Hematopoietic multipotent progenitor cell (in vitro differentiated cells): ENCODE results near the gene HERC2. TPM values are rescaled to one million over a fixed set of nuclear protein-coding genes. Genes with fewer than 3 reads are reported as not detected.

ENCODE experiments used
- DNase-seq, 3 donors: peaks; one replicate each; pipeline ENCODE4 v3.0.0-alpha.2; 2011 to 2015; ENCODE audit warnings: low read depth in 2 of 3, low spot score in 2 of 3
- total RNA-seq: library from RNA; depleted of rRNA; stranded (reverse); fragments of >200 nt; gene quantifications from one replicate; pipeline ENCODE4 v1.2.3, GENCODE V29; 2012

Gene HERC2
- total RNA-seq, 1 donor = 77.3 TPM

- no peak for DNase-seq
Measured at GRCh38 chr15:28099555-28100140, 222.3 kb downstream of the HERC2 start.

DNA sequence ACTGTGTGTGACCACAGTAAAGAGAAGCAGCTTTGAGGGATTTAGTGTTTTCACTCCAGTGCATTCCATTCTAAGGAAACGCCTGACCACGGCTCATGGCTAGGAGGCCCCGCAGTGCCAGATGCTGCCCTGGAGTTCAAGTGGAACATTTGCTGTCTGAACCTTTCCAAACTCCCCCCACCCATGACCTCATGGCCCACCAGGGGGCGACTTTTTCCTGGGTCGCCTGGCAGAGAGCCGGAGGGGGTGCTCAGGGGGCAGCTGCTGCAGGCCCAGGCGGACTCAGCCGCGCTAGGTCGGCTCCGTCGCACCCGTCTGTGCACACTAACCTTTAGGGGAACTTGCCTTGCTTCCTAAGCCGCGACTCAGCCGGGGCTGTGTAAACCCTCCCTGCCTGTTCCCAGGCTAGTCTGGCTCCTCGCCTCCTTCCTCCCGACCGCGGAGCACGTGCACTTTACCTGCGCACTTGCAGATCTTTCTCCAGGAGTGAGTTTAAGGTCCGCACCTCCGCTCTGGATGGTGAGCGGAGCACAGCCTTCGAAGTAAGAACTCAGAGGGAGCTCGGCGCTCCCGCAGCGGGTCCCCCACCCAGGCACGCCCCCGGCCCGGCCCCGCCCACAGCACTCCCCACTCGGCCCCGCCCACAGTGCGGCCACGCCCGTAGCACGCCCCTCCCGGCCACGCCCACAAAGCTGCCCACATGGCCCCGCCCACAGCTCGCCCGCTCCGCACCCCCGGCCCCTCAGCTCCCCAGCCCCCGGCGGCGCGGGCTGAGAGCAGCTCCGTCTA is 223.0 kb downstream of the HERC2 start, which contains the start of gene OCA2:
Gene OCA2, minus strand, starts transcription at position 550 of the 789 bp plus-strand sequence. CDS start 17,441 bp downstream, outside the sequence.
- DNase-seq = peak in 2 of 3 donors; percentile 67 to 73

GRCh38 chr15:28098360-28098765 is 223.6 kb downstream of the HERC2 start:
- DNase-seq = no peak

DNA sequence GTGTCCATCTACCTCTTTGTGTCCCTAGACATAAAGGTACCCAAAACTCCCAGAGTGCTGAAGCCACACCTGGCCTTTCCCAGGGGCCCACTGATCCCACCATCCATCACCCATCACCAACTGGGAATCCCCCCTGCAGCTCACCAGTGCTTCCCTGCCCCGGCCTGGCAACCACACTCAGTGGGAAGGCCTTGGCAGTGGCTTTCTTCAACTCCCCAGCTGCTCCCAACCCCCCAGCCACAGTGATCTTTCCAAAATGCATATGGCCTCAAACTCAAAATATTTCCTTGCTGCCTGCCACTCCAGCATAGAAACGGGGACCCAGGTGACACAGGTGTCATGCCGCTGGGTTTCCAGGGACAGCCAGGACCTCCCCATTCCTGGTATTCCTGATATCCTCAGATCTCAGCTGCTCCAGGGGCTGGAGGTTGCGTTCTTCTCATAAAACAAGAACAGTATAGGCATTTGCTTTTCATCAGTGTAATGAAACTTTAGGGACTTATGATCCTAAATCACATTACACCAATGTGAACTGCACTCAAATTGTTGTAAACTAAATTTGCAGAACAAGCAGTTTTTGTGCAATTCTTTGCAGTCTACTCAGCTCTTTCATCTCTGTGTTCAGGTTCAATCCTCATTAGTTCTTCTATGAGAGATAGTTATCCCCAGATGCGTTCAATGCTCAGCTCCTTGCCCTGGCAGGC is 224.2 kb downstream of the HERC2 start:
- no peak for DNase-seq

DNA sequence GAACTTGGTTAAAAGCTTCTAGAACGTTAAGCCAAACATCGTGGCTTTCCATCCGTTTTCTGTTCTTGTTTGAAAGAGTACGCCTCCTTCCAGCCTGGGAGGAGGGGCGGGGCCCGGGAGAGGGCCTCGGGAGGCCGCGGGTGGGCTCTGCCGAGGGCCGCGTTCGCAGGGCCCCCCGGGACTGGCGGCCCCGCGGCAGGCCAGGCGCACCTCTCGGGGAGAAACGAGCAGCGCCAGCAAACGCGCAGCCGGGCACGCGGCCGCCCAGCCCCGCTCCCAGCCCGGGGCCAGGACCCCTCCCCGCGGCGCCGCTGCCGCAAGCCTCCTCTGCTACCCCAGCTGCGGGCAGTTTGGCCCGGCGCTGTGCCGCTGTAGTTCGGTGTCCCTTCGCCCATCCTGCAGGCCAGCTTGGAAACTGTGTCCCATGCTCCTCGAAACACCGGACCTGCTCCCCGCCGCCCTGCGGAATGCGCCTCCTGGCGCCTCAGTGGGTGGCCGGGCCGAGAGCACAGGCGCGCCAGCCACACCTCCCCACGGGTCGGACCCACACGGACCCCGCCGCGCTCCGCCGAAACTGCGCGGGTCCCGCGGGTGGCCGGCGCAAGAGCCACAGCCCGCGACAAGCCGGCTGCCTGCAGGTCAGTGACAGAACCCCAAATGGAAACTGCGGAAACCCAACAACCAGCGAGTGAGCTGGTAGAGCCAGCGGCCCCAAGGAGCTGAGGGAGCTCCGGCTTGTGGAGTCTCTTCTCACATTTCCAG is 225.1 kb downstream of the HERC2 start:
- peak in 1 of 3 donors; percentile 13 for DNase-seq

DNA sequence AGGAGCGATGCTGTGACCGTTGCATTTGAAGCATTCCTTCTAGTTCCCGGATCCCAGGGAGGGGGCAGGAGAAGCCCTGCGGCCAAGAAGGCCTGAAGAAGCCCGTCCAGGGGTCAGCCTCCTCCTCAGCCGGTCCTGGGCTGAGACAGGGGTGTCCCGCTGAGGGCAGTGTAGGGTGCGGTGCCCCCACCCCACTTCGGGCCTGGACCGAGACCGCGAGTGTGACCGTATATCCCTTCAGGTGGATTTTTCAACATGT is 225.6 kb downstream of the HERC2 start:
- no peak for DNase-seq

GRCh38 chr15:28094732-28095521 is 227.1 kb downstream of the HERC2 start:
- peak in 2 of 3 donors; percentile 26 to 27 for DNase-seq

- no peak for DNase-seq
Measured at GRCh38 chr15:28093752-28094535, 228.0 kb downstream of the HERC2 start.

DNA sequence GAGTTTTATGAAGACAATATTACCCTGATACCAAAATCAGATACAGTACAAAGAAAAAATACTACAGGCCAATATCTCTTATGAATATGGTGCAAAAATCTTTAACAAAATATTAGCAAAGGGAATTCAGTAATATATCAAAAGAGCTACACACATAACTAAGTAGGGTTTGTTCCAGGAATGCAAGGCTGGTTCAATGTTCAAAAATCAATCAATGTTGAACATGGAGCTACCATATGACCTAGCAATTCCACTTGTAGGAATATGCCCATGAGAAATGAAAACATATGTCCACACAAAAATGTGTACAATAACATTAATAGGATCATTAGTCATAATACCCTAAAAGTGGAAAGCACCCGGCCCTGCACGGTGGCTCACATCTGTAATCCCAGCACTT is 230.7 kb downstream of the HERC2 start:
- no peak for DNase-seq

DNA sequence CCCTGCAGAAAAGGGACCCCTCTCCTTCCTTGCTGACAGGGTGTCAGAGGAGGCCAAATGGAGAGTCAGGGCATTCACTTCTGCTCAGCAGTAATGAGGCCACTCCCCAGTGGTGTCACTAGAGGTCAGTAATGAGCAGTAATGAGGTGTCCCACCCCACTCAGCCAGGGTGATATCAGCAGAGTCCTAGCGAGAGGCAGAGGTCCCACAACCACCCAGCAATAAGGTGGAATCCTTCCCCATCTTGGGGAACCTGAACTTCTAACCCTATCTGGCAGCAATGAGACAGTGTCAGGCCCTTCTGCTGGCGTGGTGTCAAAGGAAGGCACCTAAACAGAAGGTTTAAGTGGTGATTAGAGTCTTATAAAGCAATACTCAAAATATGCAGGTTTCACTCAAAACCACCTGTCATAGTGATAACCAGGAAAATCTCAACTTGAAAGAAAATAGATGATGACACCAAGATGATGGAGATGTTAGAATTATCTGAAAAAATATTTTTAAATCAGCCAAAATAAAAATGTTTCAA is 235.7 kb downstream of the HERC2 start:
- DNase-seq = peak in 2 of 3 donors; percentile 62 to 82

GRCh38 chr15:28085489-28086174 is 236.3 kb downstream of the HERC2 start:
- no peak for DNase-seq

DNA sequence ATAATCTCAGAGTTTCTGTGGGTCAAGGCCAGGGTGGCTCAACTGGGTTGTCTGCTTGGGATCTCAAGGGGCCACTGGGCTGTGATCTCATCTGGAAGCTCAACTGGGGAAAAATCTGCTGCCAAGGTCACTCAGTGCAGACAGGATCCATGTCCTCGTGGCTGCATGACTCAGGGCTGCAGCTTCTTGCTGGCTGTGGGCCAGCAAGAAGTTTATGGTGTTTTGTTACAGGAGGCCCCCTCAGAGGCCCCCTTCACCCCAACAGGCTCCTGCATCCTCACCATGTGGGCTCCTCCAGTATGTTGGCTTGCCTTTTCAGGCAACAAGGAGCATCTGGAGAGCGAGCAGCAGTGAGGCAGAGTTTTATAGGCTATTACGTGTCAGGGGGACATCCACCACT is 237.4 kb downstream of the HERC2 start:
- no peak for DNase-seq

DNA sequence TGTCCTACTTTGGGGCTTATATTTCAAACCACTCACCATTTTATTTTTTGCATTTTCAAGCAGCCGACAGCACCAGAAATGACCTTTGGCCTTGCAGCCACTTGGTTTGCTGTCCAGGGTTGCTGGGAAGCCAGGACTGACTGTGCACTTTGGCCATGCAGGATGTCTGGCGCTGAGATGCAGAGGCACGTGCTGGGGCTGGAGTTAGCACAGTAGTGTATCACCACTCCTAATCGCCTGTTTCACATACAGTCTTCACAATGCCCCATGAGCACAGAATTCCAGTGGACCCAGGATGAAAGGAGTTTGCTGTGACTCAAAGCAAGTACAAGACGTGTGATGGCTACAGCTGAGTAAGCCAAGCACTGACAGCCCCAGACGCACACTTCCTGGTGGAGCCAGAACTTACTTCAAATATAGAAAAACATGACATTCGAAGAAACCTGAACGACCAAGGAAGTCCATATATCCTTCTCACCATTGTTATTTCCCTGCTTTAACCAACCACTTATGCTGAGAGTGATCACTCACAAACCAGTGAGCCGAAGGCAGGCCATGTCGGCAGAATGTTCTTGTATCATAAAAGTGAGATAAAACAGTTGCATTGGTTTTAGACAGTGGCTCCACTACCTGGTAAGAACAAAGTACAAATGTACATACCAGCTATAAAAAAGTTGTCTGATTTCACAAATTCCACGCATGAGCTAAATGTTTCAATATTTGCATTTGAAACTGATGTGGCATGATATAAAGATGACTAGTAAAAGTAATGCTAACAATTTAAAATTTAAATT is 238.9 kb downstream of the HERC2 start:
- DNase-seq = no peak

GRCh38 chr15:28081594-28081993 is 240.4 kb downstream of the HERC2 start:
- no peak for DNase-seq

- no peak for DNase-seq
Measured at GRCh38 chr15:28080386-28080785, 241.6 kb downstream of the HERC2 start.

DNA sequence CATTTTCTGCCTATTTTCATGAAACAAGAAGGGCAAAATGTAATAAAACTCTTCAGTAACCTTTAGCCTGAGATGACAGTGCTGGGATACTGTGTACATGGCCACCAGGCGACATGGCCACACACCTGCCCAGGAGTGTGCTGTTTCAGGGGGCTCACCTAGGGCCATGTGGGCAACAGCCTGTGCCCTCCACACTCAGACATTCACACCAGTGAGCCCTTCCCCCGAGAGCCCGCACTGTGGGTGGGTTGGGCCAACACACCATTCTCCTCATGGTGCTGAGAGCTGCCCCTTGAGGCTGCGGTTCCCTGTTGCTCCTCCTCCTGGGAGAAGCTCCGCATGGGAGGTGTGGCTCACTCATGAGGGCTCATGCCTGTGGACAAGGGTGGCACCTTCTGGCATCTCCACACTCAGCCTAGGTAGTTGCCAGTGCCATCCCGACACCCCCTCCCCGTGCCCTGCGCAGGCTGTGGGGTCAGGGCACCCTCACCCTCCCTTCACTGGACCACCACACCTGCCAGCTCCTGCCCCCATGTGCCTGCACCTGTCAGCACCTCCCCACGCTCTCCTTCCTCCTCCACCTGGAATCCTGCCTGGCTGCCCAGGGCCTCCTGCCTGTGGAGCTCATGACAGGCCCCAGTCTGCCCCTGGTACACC is 242.5 kb downstream of the HERC2 start:
- no peak for DNase-seq

DNA sequence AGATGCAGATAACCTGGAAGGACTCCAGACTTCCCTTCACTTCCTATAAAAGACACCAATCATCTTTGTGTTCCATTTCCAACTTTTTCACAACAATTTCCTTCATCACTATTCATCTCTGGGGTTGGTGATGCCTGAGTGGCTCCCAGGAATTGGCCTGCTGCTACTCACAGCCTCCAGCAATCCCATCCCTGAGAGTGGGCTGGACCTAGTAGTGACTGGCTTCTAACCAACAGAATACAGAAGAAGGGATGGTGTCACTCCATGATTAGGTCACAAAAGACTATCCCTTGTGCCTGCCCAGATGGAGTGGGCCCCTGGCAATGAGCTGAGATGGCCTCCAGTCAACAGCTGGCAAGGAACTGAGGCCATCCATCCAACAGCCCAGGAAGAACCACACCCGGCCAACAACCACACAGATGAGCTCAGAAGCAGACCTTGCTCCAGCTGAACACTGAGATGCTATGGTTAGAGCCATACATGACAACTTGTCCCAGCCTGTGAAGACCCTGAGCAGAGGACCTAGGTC is 243.7 kb downstream of the HERC2 start:
- no peak for DNase-seq
